Ishikawa (cell line): ENCODE results near the gene ZNF473.

ENCODE experiments used
- CEBPB ChIP-seq: IDR thresholded peaks from 2 replicates; pipeline ENCODE4 v1.6.1; 2012
- EP300 ChIP-seq: IDR thresholded peaks from 2 replicates; pipeline ENCODE4 v1.6.1; 2012; ENCODE audit warnings: borderline replicate concordance
- REST ChIP-seq: IDR thresholded peaks from 2 replicates; pipeline ENCODE4 v1.6.1; 2012; ENCODE audit warnings: low read depth, mild to moderate bottlenecking
- TCF12 ChIP-seq: IDR thresholded peaks from 2 replicates; pipeline ENCODE4 v1.6.1; 2012; ENCODE audit warnings: low read depth

DNA sequence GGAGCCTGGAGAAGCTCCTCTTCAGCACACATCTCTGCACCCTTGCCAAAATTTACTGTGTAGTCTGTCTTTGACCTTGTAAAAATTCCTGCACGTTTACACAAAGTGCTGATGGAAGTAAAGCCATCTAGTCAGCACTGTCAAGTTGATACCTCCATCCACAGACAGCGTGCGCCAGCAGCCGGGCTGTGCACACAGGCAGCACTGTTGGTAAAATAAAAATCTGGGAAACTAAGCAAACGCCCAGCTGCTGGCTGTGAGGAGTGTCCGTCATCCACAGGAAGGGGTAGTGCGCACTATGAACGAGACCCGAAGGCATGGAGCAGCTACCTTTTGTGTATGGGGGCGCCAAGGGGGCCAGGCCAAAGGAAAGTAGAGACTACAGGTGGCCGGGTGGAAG is 47.5 kb upstream of the ZNF473 start:
- TF ChIP-seq REST (no peak), CEBPB (no peak), TCF12 (no peak), EP300 (no peak)
